Fibroblast of lung (primary cell): ENCODE results near the gene SFSWAP. TPM values are rescaled to one million over a fixed set of nuclear protein-coding genes. Genes with fewer than 3 reads are reported as not detected.
"Not testable (repeated sequence)": the region's sequence is repeated elsewhere in the genome, so short reads cannot be mapped to it uniquely, and the experiment has no call there.

Experiments
- DNase-seq, 2 donors: peaks; one replicate each; pipeline versions ENCODE4 v3.0.0 to v3.0.0-alpha.2; 2010; ENCODE audit warnings: low read depth in 2 of 2
- H2AFZ ChIP-seq: 2 replicates; pipeline ENCODE4 v1.5.1; 2012; ENCODE audit warnings: low read length, control low read depth, inconsistent platforms
- H3K27ac ChIP-seq: 2 replicates; pipeline ENCODE4 v1.5.1; 2011; ENCODE audit warnings: low read length, control low read depth; ENCODE audit not compliant: insufficient read depth
- H3K27me3 ChIP-seq: 2 replicates; pipeline ENCODE4 v1.5.1; 2011; ENCODE audit warnings: mild to moderate bottlenecking, low read length; ENCODE audit not compliant: control insufficient read depth, insufficient read depth
- H3K36me3 ChIP-seq: 2 replicates; pipeline ENCODE4 v1.5.1; 2011; ENCODE audit warnings: low read length; ENCODE audit not compliant: control insufficient read depth, insufficient read depth
- H3K4me1 ChIP-seq: 2 replicates; pipeline ENCODE4 v1.5.1; 2011; ENCODE audit warnings: low read length; ENCODE audit not compliant: control insufficient read depth, insufficient read depth; ENCODE audit errors: extremely low read depth
- H3K4me2 ChIP-seq: 2 replicates; pipeline ENCODE4 v1.5.1; 2011; ENCODE audit warnings: low read length, control low read depth; ENCODE audit not compliant: insufficient read depth; ENCODE audit errors: extremely low read depth
- H3K4me3 ChIP-seq, 4 experiments: fragments of 200-600 bp in 1 of 4; sonication (generic) in 1 of 4; replicated peaks in 1 of 4; 2 replicates each; pipeline ENCODE4 v1.5.1; 2011 to 2016; ENCODE audit warnings: low read length in 4 of 4, low read depth in 3 of 4, mild to moderate bottlenecking in 3 of 4, control low read depth in 2 of 4, inconsistent platforms in 1 of 4, mixed read lengths in 1 of 4; ENCODE audit not compliant: insufficient read depth in 1 of 4; ENCODE audit errors: control extremely low read depth in 1 of 4
- H3K79me2 ChIP-seq: 2 replicates; pipeline ENCODE4 v1.5.1; 2012; ENCODE audit warnings: mild to moderate bottlenecking, low read length, inconsistent platforms; ENCODE audit not compliant: control insufficient read depth, insufficient read depth
- H3K9ac ChIP-seq: 2 replicates; pipeline ENCODE4 v1.5.1; 2011; ENCODE audit warnings: mild to moderate bottlenecking, low read length, control low read depth; ENCODE audit not compliant: insufficient read depth
- H3K9me3 ChIP-seq: 2 replicates; pipeline ENCODE4 v1.5.1; 2012; ENCODE audit warnings: low read depth, low read length; ENCODE audit not compliant: control insufficient read depth, insufficient read depth
- H4K20me1 ChIP-seq: 2 replicates; pipeline ENCODE4 v1.5.1; 2011; ENCODE audit warnings: low read length; ENCODE audit not compliant: control insufficient read depth, insufficient read depth; ENCODE audit errors: extremely low read depth
- CTCF ChIP-seq, 2 donors: IDR thresholded peaks in 1 of 2; conservative IDR thresholded peaks in 1 of 2; 1 replicate in 1 of 2; 2 replicates in 1 of 2; pipeline ENCODE4 v1.5.1; 2011 to 2012; ENCODE audit warnings: low read length in 2 of 2, control low read depth in 1 of 2, inconsistent platforms in 1 of 2, low read depth in 1 of 2, mild to moderate bottlenecking in 1 of 2
- EZH2 ChIP-seq: IDR thresholded peaks from 2 replicates; pipeline ENCODE4 v1.5.1; 2012; ENCODE audit warnings: low read length, control low read depth, mild to moderate bottlenecking; ENCODE audit errors: missing control alignments
- polyA plus RNA-seq, 2 donors: library from polyadenylated mRNA; depleted of rRNA in 1 of 2; stranded (reverse) in 1 of 2; unstranded in 1 of 2; fragments of >200 nt; gene quantifications; 2 replicates each; pipeline ENCODE4 v1.2.1, GENCODE V29; 2011 to 2012; ENCODE audit warnings: missing spikeins in 1 of 2
- total RNA-seq: library from RNA; depleted of rRNA; stranded (reverse); fragments of >200 nt; gene quantifications from 2 replicates; pipeline ENCODE4 v1.2.1, GENCODE V29; 2014

SFSWAP gene
- total and polyA plus RNA-seq, 2 donors (not counting 1 experiment from before 2014, with no cell fraction given) = 9.9 to 23.3 TPM

- Histone ChIP-seq H3K9ac (no peak overlapping the region), H3K27ac (no peak overlapping the region), H3K9me3 (no peaks in the 10 kb centered on the region)
Measured at GRCh38 chr12:131674373-131674772, 36.5 kb upstream of the SFSWAP start.

DNA sequence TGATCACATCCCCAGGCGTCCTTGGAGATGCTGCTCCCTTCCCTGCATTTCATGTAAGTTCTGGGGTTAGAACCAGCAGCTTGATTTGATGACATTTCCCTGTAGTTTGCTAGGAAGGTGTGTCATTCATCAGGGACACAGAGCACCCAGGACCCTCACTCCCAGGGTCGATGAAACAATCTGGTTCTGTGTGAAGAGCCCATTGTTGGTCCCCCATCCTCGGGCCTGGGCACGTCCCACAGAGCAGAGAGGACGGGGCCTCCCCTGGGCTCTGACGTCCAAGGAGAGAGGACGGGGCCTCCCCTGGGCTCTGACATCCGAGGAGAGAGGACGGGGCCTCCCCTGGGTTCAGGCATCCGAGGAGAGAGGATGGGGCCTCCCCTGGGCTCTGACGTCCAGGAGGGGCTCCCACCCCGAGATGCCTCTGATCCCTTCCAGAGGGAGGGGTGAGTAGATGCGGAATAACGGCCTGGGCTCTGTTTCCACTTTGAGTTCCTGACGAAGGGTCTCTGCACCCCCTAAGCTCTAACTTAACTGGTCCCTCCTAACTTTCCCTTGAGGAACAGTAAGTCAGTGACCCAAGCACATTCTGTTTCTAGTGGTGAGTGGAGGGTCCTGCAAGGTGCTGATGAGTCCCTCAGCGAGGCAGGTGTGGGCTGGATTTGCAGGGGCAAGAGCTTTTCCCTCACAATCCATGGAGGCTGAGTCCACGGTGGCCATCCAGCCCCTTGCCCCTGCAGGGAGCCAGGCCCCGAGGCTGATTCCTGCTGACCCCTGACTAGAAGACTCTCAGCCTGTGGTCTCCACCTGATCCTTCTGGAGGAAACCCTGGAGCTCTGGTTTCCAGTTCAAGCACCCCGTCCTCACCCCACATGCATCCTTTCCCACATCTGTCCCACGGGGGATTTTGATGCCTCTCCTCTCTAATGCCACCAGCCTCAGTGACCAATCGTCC, 35.5 kb upstream of the SFSWAP start:
- H3K27ac ChIP-seq = no peak overlapping the region
- no peak overlapping the region for H3K4me3 ChIP-seq
- DNase-seq = no peak
- no peaks in the 10 kb centered on the region for H3K9me3 ChIP-seq
- H3K9ac ChIP-seq = no peak overlapping the region
- no peak overlapping the region for H2AFZ ChIP-seq
- H3K36me3 ChIP-seq = no peaks in the 10 kb centered on the region
- H3K4me2 ChIP-seq = no peak overlapping the region
- no peak for TF ChIP-seq CTCF (conservative IDR thresholded peaks at IDR 0.05 in 1 of 2, IDR thresholded peaks at IDR 0.05 in 1 of 2; ENCODE audit: low read depth in 1 of 2, low read length in 2 of 2)
- no peak for TF ChIP-seq EZH2
- H3K27me3 ChIP-seq = no peaks in the 10 kb centered on the region
- no peaks in the 10 kb centered on the region for H3K79me2 ChIP-seq
- no peaks in the 10 kb centered on the region for H3K4me1 ChIP-seq
- H4K20me1 ChIP-seq = no peaks in the 10 kb centered on the region

More at GRCh38 chr12:131674373-131674772, 36.5 kb upstream of the SFSWAP start:
- TF ChIP-seq CTCF (conservative IDR thresholded peaks at IDR 0.05 in 1 of 2, IDR thresholded peaks at IDR 0.05 in 1 of 2; ENCODE audit: low read depth in 1 of 2, low read length in 2 of 2) (no peak), EZH2 (no peak)
- no peak overlapping the region for H3K4me3 ChIP-seq
- H4K20me1 ChIP-seq = no peaks in the 10 kb centered on the region
- no peak for DNase-seq
- H3K36me3 ChIP-seq = no peaks in the 10 kb centered on the region
- no peaks in the 10 kb centered on the region for H3K4me1 ChIP-seq
- no peaks in the 10 kb centered on the region for H3K27me3 ChIP-seq
- H3K4me2 ChIP-seq = no peak overlapping the region
- H2AFZ ChIP-seq = no peak overlapping the region
- no peaks in the 10 kb centered on the region for H3K79me2 ChIP-seq

DNA sequence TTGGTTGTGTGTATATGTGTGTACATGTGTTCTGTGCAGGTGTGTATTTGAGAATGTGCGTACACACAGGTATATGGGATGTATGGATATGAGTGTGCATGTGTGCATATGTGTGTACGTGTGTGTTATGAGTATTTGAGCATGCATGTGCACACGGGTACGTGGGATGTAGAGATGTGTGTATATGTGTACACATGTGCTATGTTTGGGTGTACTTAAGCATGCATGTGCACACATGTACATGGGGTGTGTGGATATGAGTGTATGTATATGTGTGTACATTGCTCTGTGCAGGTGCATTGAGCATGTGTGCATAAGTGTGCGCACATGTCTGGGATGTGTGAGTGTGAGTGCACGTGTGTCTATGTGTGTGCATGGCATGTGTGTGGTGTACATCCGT, 34.3 kb upstream of the SFSWAP start:
- Histone ChIP-seq H4K20me1 (no peaks in the 10 kb centered on the region), H3K9ac (no peak overlapping the region), H3K27ac (no peak overlapping the region), H3K79me2 (no peaks in the 10 kb centered on the region), H3K4me3 (no peak overlapping the region), H3K4me1 (no peaks in the 10 kb centered on the region), H3K36me3 (no peaks in the 10 kb centered on the region), H2AFZ (no peak overlapping the region), H3K27me3 (no peaks in the 10 kb centered on the region), H3K9me3 (no peaks in the 10 kb centered on the region), H3K4me2 (no peak overlapping the region)
- TF ChIP-seq EZH2 = no peak
- no peak for TF ChIP-seq CTCF (conservative IDR thresholded peaks at IDR 0.05 in 1 of 2, IDR thresholded peaks at IDR 0.05 in 1 of 2; ENCODE audit: low read depth in 1 of 2, low read length in 2 of 2)
- DNase-seq = no peak

DNA sequence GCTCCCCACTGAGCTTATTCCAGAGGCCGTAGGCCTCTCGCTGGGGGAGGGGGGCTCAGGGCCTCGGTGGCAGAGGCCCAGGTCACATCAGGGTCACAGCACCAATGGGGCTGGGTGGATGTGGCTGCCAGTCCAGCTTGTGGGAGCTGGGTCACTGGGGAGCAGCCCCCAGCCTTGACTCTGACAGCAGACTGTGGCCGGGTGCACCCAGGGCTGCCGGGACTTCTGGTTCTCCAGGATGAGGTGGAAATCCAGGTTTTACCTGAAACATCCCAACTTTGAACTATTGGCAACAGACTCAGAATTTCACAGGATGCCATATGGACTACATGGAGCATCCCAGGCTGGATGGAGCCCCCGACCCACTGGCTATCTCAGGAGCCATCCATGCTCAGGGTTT, 33.8 kb upstream of the SFSWAP start:
- not testable (repeated sequence) for H3K9me3 ChIP-seq, H2AFZ ChIP-seq, H3K79me2 ChIP-seq, DNase-seq, H3K27ac ChIP-seq, H4K20me1 ChIP-seq, H3K9ac ChIP-seq, H3K4me2 ChIP-seq, H3K36me3 ChIP-seq, H3K27me3 ChIP-seq, H3K4me1 ChIP-seq, H3K4me3 ChIP-seq
